MV-4-11 (cell line): ENCODE measurements around the gene PRMT5.

Experiments used
- DNase-seq: peaks from one replicate; lab custom pipeline; 2025; lab: John Stamatoyannopoulos, UW

The PRMT5 gene

DNA sequence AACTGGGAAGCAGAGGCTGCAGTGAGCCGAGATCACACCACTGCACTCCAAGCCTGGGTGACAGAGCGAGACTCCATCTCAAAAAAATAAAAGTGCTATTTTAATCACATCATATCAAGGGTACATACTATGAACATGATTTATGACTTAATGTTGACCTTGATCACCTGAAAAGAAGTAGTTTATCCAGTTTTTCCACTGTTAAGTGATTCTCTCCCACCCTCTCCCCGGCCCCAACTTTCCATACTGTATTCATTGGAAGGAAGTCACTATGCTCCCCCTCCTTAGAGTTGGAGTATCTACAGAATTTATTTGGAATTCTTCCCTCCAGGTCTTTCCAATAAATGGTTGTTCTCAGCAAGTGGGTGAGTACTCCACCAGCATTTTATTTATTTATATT lies 3.0 kb upstream of the PRMT5 start:
- DNase-seq: no peak

- no peak for DNase-seq
These were observed 787 bp upstream of the PRMT5 start for GRCh38 chr14:22929961-22930364.

- no peak for DNase-seq
These were observed 706 bp downstream of the PRMT5 start for GRCh38 chr14:22928237-22929103.

DNA sequence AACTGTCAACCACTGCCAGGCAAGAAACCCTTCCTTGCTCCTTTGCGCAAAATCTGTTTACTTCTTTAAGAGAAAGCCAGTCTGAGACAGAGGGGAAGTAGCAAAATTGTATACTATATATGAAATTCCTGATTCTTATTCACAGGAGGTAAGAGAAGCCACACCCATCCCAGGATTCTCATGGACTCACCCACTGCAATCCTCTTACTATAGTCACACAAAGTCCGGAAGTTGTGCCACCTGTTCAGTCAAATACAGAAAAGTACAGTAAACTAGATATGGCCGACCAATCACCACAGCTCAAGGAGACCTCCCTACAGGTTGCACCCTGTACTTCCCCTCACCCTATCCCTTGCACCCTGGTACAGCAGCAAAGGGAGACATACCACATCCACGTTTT lies 2.9 kb downstream of the PRMT5 start:
- no peak for DNase-seq

DNA sequence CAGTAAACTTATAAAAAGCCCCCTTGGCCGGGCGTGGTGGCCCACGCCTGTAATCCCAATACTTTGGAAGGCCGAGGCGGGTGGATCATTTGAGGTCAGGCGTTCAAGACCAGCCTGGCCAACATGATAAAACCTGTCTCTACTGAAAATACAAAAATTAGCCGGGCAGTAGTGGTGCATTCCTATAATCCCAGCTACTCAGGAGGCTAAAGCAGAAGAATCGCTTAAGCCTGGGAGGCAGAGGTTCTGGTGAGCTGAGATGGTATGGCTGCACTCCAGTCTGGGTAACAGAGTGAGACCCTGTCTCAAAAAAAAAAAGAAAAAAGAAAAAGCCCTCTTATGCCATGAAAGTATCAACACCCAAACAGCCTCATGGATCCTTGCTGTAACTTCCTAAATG lies 3.7 kb downstream of the PRMT5 start:
- DNase-seq: no peak

GRCh38 chr14:22923746-22924145 lies 5.4 kb downstream of the PRMT5 start:
- no peak for DNase-seq

GRCh38 chr14:22922294-22922693 lies 6.9 kb downstream of the PRMT5 start:
- no peak for DNase-seq

DNA sequence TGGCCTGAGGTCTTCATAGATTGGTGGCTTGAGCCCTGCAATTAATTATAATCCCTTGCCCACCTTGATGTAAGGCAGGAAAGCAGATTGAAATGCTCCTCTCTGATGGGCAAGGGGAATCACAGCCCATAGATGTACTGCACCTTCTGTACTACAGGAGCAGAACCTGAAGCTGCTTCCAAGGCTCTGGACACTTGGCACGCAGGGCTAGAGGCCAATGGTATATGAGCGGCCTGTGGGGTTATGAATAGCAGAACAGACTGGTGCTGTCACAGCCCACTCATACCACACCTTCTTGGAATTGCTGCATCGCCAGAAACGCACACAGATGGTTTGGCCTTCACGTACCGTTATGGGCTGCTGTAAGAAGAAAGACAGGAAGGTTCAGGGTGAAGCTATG lies 8.5 kb downstream of the PRMT5 start:
- no peak for DNase-seq

- no peak for DNase-seq
These were observed 9.6 kb downstream of the PRMT5 start for GRCh38 chr14:22919601-22919921.

DNA sequence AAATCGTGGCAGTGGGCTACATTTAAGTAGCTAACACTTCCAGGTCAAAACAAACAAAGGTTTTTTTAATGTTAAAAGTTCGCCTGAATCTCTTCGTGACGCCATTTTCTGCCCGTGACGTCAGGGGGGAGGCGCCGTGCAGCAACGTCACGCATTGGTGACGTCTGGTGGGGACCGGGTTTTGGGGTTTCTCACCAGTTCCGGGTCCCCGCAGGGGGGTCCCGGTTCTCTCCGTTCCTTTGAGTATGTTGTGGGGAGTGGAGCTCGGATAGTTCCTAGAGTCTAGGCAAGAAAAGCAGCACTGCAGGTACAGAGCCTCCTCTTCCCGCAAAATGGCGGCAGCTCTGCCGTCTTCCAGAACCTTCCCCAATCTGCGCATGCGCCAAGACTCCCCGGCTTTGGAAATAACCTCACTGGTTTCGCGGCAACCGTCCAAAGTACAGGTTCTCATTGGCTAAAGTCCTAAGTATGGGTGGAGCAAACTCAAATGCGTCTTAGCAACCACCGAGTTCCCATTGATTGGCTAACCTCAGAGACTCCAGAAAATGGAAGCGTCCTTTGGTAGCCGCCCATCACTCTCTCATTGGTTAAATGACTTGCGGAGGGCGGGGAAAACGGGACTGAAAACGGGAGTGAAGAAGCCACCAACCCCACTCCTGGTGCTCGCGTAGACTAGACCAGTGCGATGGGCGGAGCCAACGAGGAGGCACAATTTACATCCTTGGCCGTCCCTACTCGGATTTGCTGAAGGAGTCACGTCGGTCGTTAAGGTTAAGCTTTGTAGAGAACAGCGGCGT lies 10.2 kb downstream of the PRMT5 start, which contains the start of gene RBM23:
Gene RBM23, minus strand, starts transcription at position 346 of the 797 bp plus-strand sequence.
- DNase-seq: peak; percentile 100

GRCh38 chr14:22915886-22916521 lies 13.2 kb downstream of the PRMT5 start:
- peak; percentile 85 for DNase-seq

DNA sequence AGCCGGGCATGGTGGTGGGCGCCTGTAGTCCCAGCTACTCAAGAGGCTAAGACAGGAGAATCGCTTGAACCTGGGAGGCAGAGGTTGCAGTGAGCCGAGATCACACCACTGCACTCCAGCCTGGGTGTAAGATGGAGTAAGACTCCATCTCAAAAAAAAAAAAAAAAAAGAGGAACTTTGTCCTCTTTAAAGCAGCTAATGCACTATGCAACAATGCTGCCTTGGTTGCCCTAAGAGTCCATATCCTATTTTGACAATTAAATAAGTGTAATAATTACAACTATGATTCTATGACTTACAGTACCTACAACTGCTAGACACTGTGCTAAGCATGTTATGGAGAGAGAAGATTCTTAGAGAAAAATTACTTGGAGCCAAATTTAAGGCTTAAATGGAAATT lies 14.3 kb downstream of the PRMT5 start:
- peak; percentile 44 for DNase-seq

GRCh38 chr14:22910916-22911315 lies 18.3 kb downstream of the PRMT5 start:
- no peak for DNase-seq

DNA sequence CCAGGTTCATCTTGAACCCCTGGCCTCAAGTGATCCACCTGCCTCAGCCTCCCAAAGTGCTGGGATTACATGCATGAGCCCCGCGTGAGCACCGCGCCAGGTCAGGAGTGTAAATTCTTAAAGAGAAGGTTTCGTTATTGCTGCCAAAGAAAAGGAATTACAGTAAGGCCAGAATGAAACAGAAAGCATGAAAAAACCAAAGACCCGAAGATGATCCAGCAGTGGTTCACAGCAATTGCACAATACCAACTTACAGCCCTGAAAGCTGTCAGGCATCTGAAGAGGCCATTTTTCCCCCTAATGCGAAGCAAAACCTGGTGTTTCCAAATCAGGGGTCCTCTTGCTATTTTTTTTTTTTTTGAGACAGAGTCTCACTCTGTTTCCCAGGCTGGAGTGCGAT lies 20.6 kb downstream of the PRMT5 start:
- DNase-seq: peak; percentile 92

- no peak for DNase-seq
These were observed 21.7 kb downstream of the PRMT5 start for GRCh38 chr14:22907429-22907828.

DNA sequence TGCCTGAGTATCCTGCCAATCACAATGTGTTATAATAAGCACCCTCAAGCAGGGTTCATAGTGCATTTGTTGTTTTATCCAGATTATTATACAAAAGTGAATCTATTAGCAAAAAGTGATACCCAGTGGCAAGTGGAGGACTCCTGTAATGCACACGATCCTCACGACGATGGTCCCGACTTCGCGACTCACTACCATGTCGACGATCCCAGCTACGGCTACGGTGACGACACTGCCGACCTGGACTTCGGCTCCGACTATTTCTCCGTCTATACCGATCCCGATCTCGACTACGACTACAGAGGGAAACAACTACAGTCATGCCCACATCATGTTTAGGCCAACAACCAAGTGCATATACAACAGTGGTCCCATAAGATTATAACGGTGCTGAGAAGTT lies 23.1 kb downstream of the PRMT5 start:
- no peak for DNase-seq

GRCh38 chr14:22905627-22906026 lies 23.5 kb downstream of the PRMT5 start:
- DNase-seq: no peak

DNA sequence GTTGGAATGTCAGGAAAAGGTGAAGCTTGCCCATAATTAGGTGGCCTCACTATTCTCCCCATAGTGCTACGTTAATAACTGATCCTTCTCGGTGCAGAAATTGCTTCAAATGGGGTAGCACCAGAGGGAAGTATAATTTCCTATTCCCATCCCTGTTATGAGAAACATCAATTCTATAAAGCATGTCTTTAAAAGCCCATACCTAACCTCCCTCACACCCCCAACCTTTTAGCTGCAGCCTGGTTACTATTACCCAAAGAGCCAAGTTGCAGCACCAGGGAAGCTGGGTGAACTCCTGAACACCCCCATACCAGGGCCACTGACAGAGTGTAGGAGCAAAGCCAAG lies 25.5 kb downstream of the PRMT5 start:
- no peak for DNase-seq

DNA sequence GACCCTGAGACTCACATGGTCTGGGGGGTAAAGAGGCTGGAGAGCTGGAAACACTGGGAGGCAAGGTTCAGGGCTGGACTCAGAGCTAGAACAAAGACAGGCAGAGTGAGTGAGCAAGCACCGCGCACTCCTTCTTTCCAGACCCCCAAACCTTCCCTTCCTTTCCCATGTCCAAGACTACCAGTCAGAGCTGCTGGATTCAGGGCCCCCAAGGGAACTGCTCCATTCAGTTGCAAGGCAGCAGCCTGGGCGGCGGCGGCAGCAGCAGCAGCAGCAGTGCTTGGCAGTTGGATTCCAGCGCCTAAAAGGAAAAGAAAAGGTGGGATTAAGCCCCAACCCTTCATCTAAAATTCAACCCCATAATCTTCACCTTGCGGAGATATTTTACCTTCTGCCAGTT lies 27.4 kb downstream of the PRMT5 start:
- DNase-seq: no peak

- DNase-seq: peak; percentile 47
These were observed 28.9 kb downstream of the PRMT5 start for GRCh38 chr14:22900081-22900799.

GRCh38 chr14:22898302-22899090 lies 30.7 kb downstream of the PRMT5 start:
- no peak for DNase-seq
